Large intestine (tissue), 12 donors: Measurements from ENCODE around the gene GREM1. TPM values are rescaled to one million over a fixed set of nuclear protein-coding genes. Genes with fewer than 3 reads are reported as not detected.

Source experiments
- DNase-seq, 2 donors: peaks; one replicate each; pipeline versions ENCODE4 v3.0.0 to v3.0.0-alpha.2; 2013
- H3K27ac ChIP-seq: one replicate; pipeline ENCODE4 v1.5.1; 2013; ENCODE audit warnings: low read length
- H3K27me3 ChIP-seq: 2 replicates; pipeline ENCODE4 v1.6.1; 2013; ENCODE audit warnings: low read length; ENCODE audit not compliant: control insufficient read depth, insufficient read depth
- H3K36me3 ChIP-seq: 2 replicates; pipeline ENCODE4 v1.6.1; 2013; ENCODE audit warnings: low read length; ENCODE audit not compliant: control insufficient read depth, insufficient read depth
- H3K4me1 ChIP-seq: one replicate; pipeline ENCODE4 v1.6.1; 2013; ENCODE audit warnings: low read length; ENCODE audit not compliant: control insufficient read depth, insufficient read depth
- H3K4me3 ChIP-seq: one replicate; pipeline ENCODE4 v1.5.1; 2013; ENCODE audit warnings: low read length
- H3K9me3 ChIP-seq: one replicate; pipeline ENCODE4 v1.6.1; 2013; ENCODE audit warnings: mild to moderate bottlenecking, low read depth, low read length, moderate library complexity; ENCODE audit not compliant: control insufficient read depth
- WGBS: methylation state at CpG from one replicate; pipeline ENCODE4 v1.1.5; 2013; ENCODE audit warnings: low lambda C conversion rate; ENCODE audit not compliant: insufficient coverage; 5-methylcytosine and 5-hydroxymethylcytosine counted together
- long read RNA-seq, 11 donors: transcript quantifications; one replicate each; lab custom pipeline, GENCODE V29; 2026
- polyA plus RNA-seq: library from polyadenylated mRNA; unstranded; fragments of 120-200 nt; gene quantifications from one replicate; pipeline ENCODE4 v1.2.1, GENCODE V29; 2013

The GREM1 gene
- 26.2 TPM for polyA plus RNA-seq
- long read RNA-seq, donor 1, full-length matches to known transcripts: 2 of 2 reads
- long read RNA-seq, donor 1, partial matches to known transcripts: 0 of 2 reads
- long read RNA-seq, donor 1, other reads (novel, unspliced or antisense): 0 of 2 reads
- long read RNA-seq, donor 2, full-length matches to known transcripts: 6 of 6 reads
- long read RNA-seq, donor 2, partial matches to known transcripts: 0 of 6 reads
- long read RNA-seq, donor 2, other reads (novel, unspliced or antisense): 0 of 6 reads
- long read RNA-seq, donor 3: 0 reads
- long read RNA-seq, donor 4: 0 reads
- long read RNA-seq, donor 5, full-length matches to known transcripts: 1 of 1 reads
- long read RNA-seq, donor 5, partial matches to known transcripts: 0 of 1 reads
- long read RNA-seq, donor 5, other reads (novel, unspliced or antisense): 0 of 1 reads
- long read RNA-seq, donor 6, full-length matches to known transcripts: 3 of 3 reads
- long read RNA-seq, donor 6, partial matches to known transcripts: 0 of 3 reads
- long read RNA-seq, donor 6, other reads (novel, unspliced or antisense): 0 of 3 reads
- long read RNA-seq, donor 7, full-length matches to known transcripts: 5 of 5 reads
- long read RNA-seq, donor 7, partial matches to known transcripts: 0 of 5 reads
- long read RNA-seq, donor 7, other reads (novel, unspliced or antisense): 0 of 5 reads
- long read RNA-seq, donor 8, full-length matches to known transcripts: 4 of 4 reads
- long read RNA-seq, donor 8, partial matches to known transcripts: 0 of 4 reads
- long read RNA-seq, donor 8, other reads (novel, unspliced or antisense): 0 of 4 reads
- long read RNA-seq, donor 9, full-length matches to known transcripts: 4 of 4 reads
- long read RNA-seq, donor 9, partial matches to known transcripts: 0 of 4 reads
- long read RNA-seq, donor 9, other reads (novel, unspliced or antisense): 0 of 4 reads
- long read RNA-seq, donor 10, full-length matches to known transcripts: 5 of 5 reads
- long read RNA-seq, donor 10, partial matches to known transcripts: 0 of 5 reads
- long read RNA-seq, donor 10, other reads (novel, unspliced or antisense): 0 of 5 reads
- long read RNA-seq, donor 11, full-length matches to known transcripts: 1 of 1 reads
- long read RNA-seq, donor 11, partial matches to known transcripts: 0 of 1 reads
- long read RNA-seq, donor 11, other reads (novel, unspliced or antisense): 0 of 1 reads

GRCh38 chr15:32717426-32718226, at the start of gene GREM1:
GREM1 (plus strand) TSS chr15:32718004; CDS start chr15:32730691, 12,687 bp downstream.
- peaks cover 77% of the 10 kb centered on the region for H3K27me3 ChIP-seq
- peaks cover 5% of the 10 kb centered on the region for H3K4me1 ChIP-seq
- no peaks in the 10 kb centered on the region for H3K36me3 ChIP-seq
- WGBS: no CpG with 5 or more reads among the region's 99 CpGs
- no peak within 1 kb of the TSS for H3K27ac ChIP-seq
- peaks cover 15% of the 10 kb centered on the region for H3K9me3 ChIP-seq
- peak within 1 kb of the TSS; percentile 39 for H3K4me3 ChIP-seq
- DNase-seq: no peak

GRCh38 chr15:32668942-32669341, 48.9 kb upstream of the GREM1 start:
- Histone ChIP-seq H3K4me1 (no peaks in the 10 kb centered on the region), H3K36me3 (no peaks in the 10 kb centered on the region), H3K9me3 (no peaks in the 10 kb centered on the region), H3K4me3 (no peak overlapping the region), H3K27me3 (no peaks in the 10 kb centered on the region), H3K27ac (no peak overlapping the region)
- WGBS: 100% methylated on average over 1 of the region's 2 CpGs
- no peak for DNase-seq

DNA sequence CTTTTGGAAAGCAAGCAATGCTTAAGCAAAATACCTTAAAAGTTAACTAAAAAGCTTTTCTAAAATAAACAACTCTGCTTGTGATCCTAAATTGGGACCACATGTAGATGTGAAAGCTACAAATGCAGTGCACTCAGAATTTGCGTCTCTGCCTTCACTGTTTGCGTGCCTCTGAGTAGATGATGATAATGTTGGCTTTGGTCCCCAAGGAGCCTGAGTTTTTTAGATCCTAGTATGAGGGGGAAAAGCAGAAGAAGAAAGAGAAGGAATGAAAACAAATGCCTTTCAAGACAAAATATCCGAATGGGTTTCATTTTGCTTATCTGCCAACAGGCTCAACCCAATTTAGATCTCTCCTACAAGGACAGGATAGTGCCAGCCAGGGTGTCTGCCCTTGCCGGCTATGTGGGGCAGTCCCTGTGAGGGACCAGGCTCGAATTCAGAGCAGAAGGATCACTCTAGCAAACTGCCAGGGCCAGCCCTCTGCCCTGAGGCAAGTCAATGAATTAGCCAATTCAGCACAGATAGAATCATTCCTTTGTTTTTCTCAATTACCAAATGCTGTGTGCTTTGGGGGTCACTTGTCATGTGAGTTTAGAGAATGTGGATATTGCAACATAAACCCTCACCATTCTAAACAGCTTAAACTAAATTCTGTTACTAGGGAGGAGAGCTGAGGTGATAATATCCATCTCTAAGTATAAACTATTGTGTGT, 47.8 kb upstream of the GREM1 start:
- no peaks in the 10 kb centered on the region for H3K27me3 ChIP-seq
- no peak overlapping the region for H3K27ac ChIP-seq
- H3K9me3 ChIP-seq: no peaks in the 10 kb centered on the region
- no peak for DNase-seq
- no peaks in the 10 kb centered on the region for H3K4me1 ChIP-seq
- H3K4me3 ChIP-seq: no peak overlapping the region
- WGBS: 100% methylated on average over 1 of the region's 5 CpGs
- no peaks in the 10 kb centered on the region for H3K36me3 ChIP-seq

- Histone ChIP-seq H3K4me3 (no peak overlapping the region), H3K27ac (no peak overlapping the region), H3K27me3 (no peaks in the 10 kb centered on the region), H3K4me1 (no peaks in the 10 kb centered on the region), H3K36me3 (no peaks in the 10 kb centered on the region), H3K9me3 (no peaks in the 10 kb centered on the region)
- no peak for DNase-seq
- no CpG with 5 or more reads among the region's 3 CpGs for WGBS
Measured at GRCh38 chr15:32670623-32671022, 47.2 kb upstream of the GREM1 start.

DNA sequence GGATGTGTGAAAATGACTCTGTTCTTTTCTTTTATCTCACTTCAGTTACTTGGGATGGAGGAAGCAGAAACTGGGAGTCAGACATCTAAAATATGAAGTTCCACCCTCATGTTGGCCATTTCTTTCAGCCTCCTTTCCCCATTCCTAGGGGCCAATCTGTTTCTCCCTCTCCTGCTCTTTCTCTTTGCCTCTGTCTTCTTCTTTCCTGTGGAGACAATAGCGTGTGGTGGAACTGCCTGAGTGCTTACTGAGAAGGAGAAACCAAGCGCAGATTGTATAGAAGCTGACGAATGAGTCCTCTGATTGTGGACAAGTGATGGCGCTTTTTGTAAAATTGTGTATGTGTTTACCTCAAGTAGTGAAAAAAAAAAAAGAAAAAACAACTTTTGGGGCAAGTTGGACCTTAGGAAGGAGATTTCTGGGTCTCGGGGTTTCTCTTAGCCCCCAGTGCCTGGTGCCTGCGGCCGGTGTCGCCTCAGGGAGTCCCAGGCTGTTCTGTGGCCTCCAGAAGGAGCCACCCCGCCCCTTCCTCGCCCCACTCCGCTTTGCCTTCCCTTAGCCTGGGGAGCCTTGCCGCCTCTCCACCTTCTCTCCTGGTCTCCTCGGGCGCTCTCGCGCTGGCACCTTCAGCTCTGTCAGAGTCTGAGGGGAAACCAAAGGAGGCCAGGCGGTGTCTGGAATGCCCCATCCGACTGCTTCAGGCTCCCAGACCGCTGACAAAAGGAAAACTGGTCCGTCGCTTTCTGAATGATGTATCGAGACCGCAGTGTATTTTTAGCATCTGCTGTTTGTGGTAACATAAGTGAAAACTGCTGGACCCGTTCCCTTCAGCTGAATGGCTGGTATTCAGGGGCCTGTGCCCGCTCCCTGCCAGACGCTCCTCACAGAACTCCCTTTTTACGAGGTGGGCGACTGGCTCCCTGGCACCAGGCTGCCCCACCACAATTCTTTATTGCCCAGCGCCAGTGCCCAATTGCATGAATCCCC, 46.2 kb upstream of the GREM1 start:
- H3K4me3 ChIP-seq: no peak overlapping the region
- WGBS: no CpG with 5 or more reads among the region's 29 CpGs
- DNase-seq: no peak
- no peaks in the 10 kb centered on the region for H3K27me3 ChIP-seq
- no peaks in the 10 kb centered on the region for H3K9me3 ChIP-seq
- no peak overlapping the region for H3K27ac ChIP-seq
- no peaks in the 10 kb centered on the region for H3K4me1 ChIP-seq
- H3K36me3 ChIP-seq: no peaks in the 10 kb centered on the region

DNA sequence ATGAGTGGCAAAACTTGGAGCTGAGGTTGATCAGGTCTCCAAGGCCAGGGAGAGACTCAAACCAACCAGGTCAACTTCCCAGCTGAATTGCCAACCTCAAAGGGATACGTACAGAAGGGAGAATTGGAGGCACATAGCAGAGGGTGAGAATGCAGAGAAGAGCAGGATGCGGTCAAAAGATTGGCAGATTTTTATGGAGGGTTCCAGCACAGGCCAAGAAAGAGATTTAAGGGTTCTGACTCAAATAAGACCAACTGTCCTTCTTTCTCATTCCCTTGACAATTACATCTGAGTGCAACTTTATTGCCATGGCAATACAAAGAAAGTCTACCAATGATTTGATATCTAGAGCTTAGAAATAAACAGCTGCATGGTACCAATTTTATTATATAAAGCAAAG, 43.1 kb upstream of the GREM1 start:
- H3K27me3 ChIP-seq: no peaks in the 10 kb centered on the region
- H3K4me3 ChIP-seq: no peak overlapping the region
- no peak overlapping the region for H3K27ac ChIP-seq
- H3K9me3 ChIP-seq: no peaks in the 10 kb centered on the region
- no peaks in the 10 kb centered on the region for H3K36me3 ChIP-seq
- 88% methylated on average over 1 of the region's 2 CpGs for WGBS
- DNase-seq: no peak
- peaks cover 3% of the 10 kb centered on the region for H3K4me1 ChIP-seq

DNA sequence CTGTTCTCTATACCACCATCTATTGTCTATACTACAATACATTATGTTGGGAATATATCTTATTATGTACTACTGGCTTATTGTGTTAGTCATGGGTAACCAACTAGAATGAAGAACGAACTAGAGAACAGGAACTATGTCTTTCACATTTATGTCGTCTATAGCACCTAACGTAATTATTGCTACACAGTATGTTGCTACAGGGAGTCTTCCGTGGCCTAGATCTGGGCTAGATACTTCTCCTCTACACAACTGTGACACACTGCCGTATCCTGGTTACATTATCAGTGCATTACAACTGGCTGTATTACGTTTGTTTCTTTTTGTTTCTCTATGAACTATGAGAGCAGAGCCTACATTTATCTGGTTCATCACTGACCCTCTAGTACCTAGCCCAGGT, 42.3 kb upstream of the GREM1 start:
- Histone ChIP-seq H3K27ac (no peak overlapping the region), H3K36me3 (no peaks in the 10 kb centered on the region), H3K4me1 (peaks cover 3% of the 10 kb centered on the region), H3K9me3 (no peaks in the 10 kb centered on the region), H3K27me3 (no peaks in the 10 kb centered on the region), H3K4me3 (no peak overlapping the region)
- no peak for DNase-seq
- WGBS: 81% methylated on average over 4 of the region's 6 CpGs

- no peak overlapping the region for H3K4me3 ChIP-seq
- no peak for DNase-seq
- no peak overlapping the region for H3K27ac ChIP-seq
- peaks cover 3% of the 10 kb centered on the region for H3K4me1 ChIP-seq
- no peaks in the 10 kb centered on the region for H3K36me3 ChIP-seq
- H3K9me3 ChIP-seq: no peaks in the 10 kb centered on the region
- H3K27me3 ChIP-seq: no peaks in the 10 kb centered on the region
- WGBS: no CpG with 5 or more reads among the region's 2 CpGs
Measured at GRCh38 chr15:32676169-32676568, 41.6 kb upstream of the GREM1 start.
